Kasumi-1 (cell line): ENCODE data around the gene CELSR2.
"Not testable (repeated sequence)": the region's sequence is repeated elsewhere in the genome, so short reads cannot be mapped to it uniquely, and the experiment has no call there.

ENCODE experiments used
- DNase-seq, 2 experiments: peaks; one replicate each; lab custom pipeline; 2025; lab: John Stamatoyannopoulos, UW

CELSR2 gene

GRCh38 chr1:109301874-109302273 is 52.5 kb downstream of the CELSR2 start:
- DNase-seq, result no peak

- DNase-seq, result no peak
These were observed 55.0 kb downstream of the CELSR2 start for GRCh38 chr1:109304226-109304920.

- not testable (repeated sequence) for DNase-seq
These were observed 56.7 kb downstream of the CELSR2 start for GRCh38 chr1:109305991-109306390.

- no peak for DNase-seq
These were observed 57.5 kb downstream of the CELSR2 start, which contains the start of gene MYBPHL for GRCh38 chr1:109306832-109307273. Gene MYBPHL, minus strand, starts transcription at chr1:109307011. Its CDS starts 20 bp downstream, at chr1:109306991.

GRCh38 chr1:109307274-109308021 is 58.1 kb downstream of the CELSR2 start:
- peak in 1 of 2 experiments; percentile 57 for DNase-seq

GRCh38 chr1:109309347-109309746 is 60.0 kb downstream of the CELSR2 start:
- no peak for DNase-seq

- DNase-seq, result no peak
These were observed 62.9 kb downstream of the CELSR2 start for GRCh38 chr1:109312246-109312645.

- DNase-seq, result no peak
These were observed 63.8 kb downstream of the CELSR2 start for GRCh38 chr1:109312978-109313775.

- no peak for DNase-seq
These were observed 65.5 kb downstream of the CELSR2 start for GRCh38 chr1:109314795-109315194.

- no peak for DNase-seq
These were observed 65.9 kb downstream of the CELSR2 start for GRCh38 chr1:109315288-109315687.

GRCh38 chr1:109316506-109316905 is 67.2 kb downstream of the CELSR2 start:
- no peak for DNase-seq

GRCh38 chr1:109319114-109319513 is 69.8 kb downstream of the CELSR2 start:
- DNase-seq, result no peak

GRCh38 chr1:109322974-109323373 is 73.6 kb downstream of the CELSR2 start:
- DNase-seq, result no peak
